HepG2 (cell line): ENCODE results near the gene NEIL1. TPM values are rescaled to one million over a fixed set of nuclear protein-coding genes. Genes with fewer than 3 reads are reported as not detected.
A peak's percentile ranks its signal among the peaks of the same experiment; 100 is the strongest.

ENCODE experiments used
- ATAC-seq: fragments of 200-7000 bp; cut with Tn5 transposase; 3 replicates; pipeline ENCODE4 v1.9.1; 2020; ENCODE audit warnings: mild to moderate bottlenecking, moderate library complexity
- BruUV-seq: library from RNA; stranded (reverse); fragments of 400-500 nt; replicated peaks from 2 replicates; lab custom pipeline; 2021; lab: Mats Ljungman, UMichigan
- CTCF ChIA-PET: fragments of 300-600 bp; formaldehyde crosslinking; extraction: SDS; loops from one replicate; lab custom pipeline; 2021; ENCODE audit warnings: low total read pairs, inconsistent platforms, low intra/inter-chr PET ratio; lab: Yijun Ruan, JAX
- POLR2A ChIA-PET: fragments of 350-600 bp; sonication (Branson Sonifier 250); formaldehyde crosslinking; loops from one replicate; lab custom pipeline; 2020; ENCODE audit warnings: antibody characterized with exemption, inconsistent platforms; lab: Yijun Ruan, JAX
- DNase-seq: peaks from one replicate; pipeline ENCODE4 v3.0.0-alpha.2; 2015; ENCODE audit warnings: low spot score
- FAIRE-seq: peaks from 3 replicates; lab custom pipeline; 2011; peaks lifted over from hg19 to GRCh38; lab: Jason Lieb, UNC
- H2AFZ ChIP-seq: one replicate; pipeline ENCODE4 v1.6.1; 2011; ENCODE audit warnings: low read length, inconsistent platforms
- H3K27ac ChIP-seq: fragments of 300-600 bp; 3 replicates; pipeline ENCODE4 v1.8.0; 2011; ENCODE audit warnings: mixed run types, mild to moderate bottlenecking, mixed read lengths, low read length, inconsistent platforms; ENCODE audit not compliant: insufficient read depth; ENCODE audit errors: extremely low read length
- H3K27me3 ChIP-seq, 2 experiments: fragments of 200-600 bp in 1 of 2; 2 replicates in 1 of 2; 3 replicates in 1 of 2; pipeline versions ENCODE4 v1.6.0 to v1.8.0; 2011; ENCODE audit warnings: low read length in 2 of 2, mild to moderate bottlenecking in 2 of 2, moderate library complexity in 2 of 2, inconsistent platforms in 1 of 2; ENCODE audit not compliant: insufficient read depth in 2 of 2, control insufficient read depth in 1 of 2
- H3K36me3 ChIP-seq, 2 experiments: fragments of 200-600 bp in 1 of 2; replicated peaks in 1 of 2; 2 replicates in 1 of 2; 3 replicates in 1 of 2; pipeline versions ENCODE4 v1.5.1 to v1.8.0; 2011; ENCODE audit warnings: low read length in 2 of 2, inconsistent platforms in 1 of 2; ENCODE audit not compliant: insufficient read depth in 2 of 2, control insufficient read depth in 1 of 2
- H3K4me1 ChIP-seq: 2 replicates; pipeline ENCODE4 v1.5.1; 2012; ENCODE audit warnings: low read length, inconsistent platforms; ENCODE audit not compliant: insufficient read depth
- H3K4me2 ChIP-seq: 2 replicates; pipeline ENCODE4 v1.6.0; 2011; ENCODE audit warnings: low read depth, low read length, inconsistent platforms
- H3K4me3 ChIP-seq, 3 experiments: fragments of 200-600 bp in 1 of 3; sonication (generic), shearing (Covaris generic) in 1 of 3; replicated peaks in 1 of 3; 2 replicates each; pipeline ENCODE4 v1.5.1; 2011 to 2016; ENCODE audit warnings: low read length in 3 of 3, inconsistent platforms in 2 of 3, low read depth in 2 of 3, mild to moderate bottlenecking in 2 of 3, control low read depth in 1 of 3, mixed read lengths in 1 of 3; ENCODE audit not compliant: insufficient read depth in 1 of 3
- H3K79me2 ChIP-seq: one replicate; pipeline ENCODE4 v1.6.1; 2011; ENCODE audit warnings: low read length, inconsistent platforms; ENCODE audit not compliant: insufficient read depth
- H3K9ac ChIP-seq: 2 replicates; pipeline ENCODE4 v1.6.0; 2011; ENCODE audit warnings: mild to moderate bottlenecking, low read depth, low read length, inconsistent platforms; ENCODE audit not compliant: insufficient read depth
- H3K9me3 ChIP-seq: 2 replicates; pipeline ENCODE4 v1.5.1; 2012; ENCODE audit warnings: mild to moderate bottlenecking, low read length
- H4K20me1 ChIP-seq: 2 replicates; pipeline ENCODE4 v1.6.0; 2011; ENCODE audit warnings: inconsistent platforms, mild to moderate bottlenecking, low read length, moderate library complexity; ENCODE audit not compliant: insufficient read depth
- NFE2L1 ChIP-seq: sonication (generic); formaldehyde crosslinking; IDR thresholded peaks from 2 replicates; pipeline ENCODE4 v1.4.0; 2020; ENCODE audit warnings: missing genetic modification reagents, mild to moderate bottlenecking, borderline replicate concordance
- NFYB ChIP-seq: sonication (generic); formaldehyde crosslinking; IDR thresholded peaks from 2 replicates; pipeline ENCODE4 v1.4.0; 2020; ENCODE audit warnings: missing genetic modification reagents
- RXRB ChIP-seq: IDR thresholded peaks from 2 replicates; pipeline ENCODE4 v1.6.1; 2016; ENCODE audit warnings: borderline replicate concordance, missing genetic modification reagents, missing compliant biosample characterization
- SNRNP70 ChIP-seq: fragments of 200-400 bp; formaldehyde crosslinking; IDR thresholded peaks from 2 replicates; pipeline ENCODE4 v1.6.1; 2017; ENCODE audit warnings: mild to moderate bottlenecking, low read depth, low read length, moderate library complexity
- SRSF4 ChIP-seq: fragments of 200-400 bp; formaldehyde crosslinking; IDR thresholded peaks from one replicate; pipeline ENCODE4 v1.6.1; 2018; ENCODE audit warnings: mild to moderate bottlenecking, low read depth, low read length, moderate library complexity; ENCODE audit not compliant: poor library complexity, severe bottlenecking
- SSRP1 ChIP-seq: IDR thresholded peaks from 2 replicates; pipeline ENCODE4 v1.6.1; 2016; ENCODE audit warnings: control low read depth
- XBP1 ChIP-seq: sonication (generic); formaldehyde crosslinking; IDR thresholded peaks from 2 replicates; pipeline ENCODE4 v1.5.0; 2020; ENCODE audit warnings: missing genetic modification reagents
- ZBTB43 ChIP-seq: sonication (generic); formaldehyde crosslinking; conservative IDR thresholded peaks from 2 replicates; pipeline ENCODE4 v1.4.0; 2020; ENCODE audit warnings: missing genetic modification reagents
- ZFYVE20 ChIP-seq: sonication (generic); formaldehyde crosslinking; IDR thresholded peaks from 2 replicates; pipeline ENCODE4 v1.8.0; 2023; ENCODE audit warnings: low read depth, mild to moderate bottlenecking, moderate library complexity, missing genetic modification reagents, borderline replicate concordance
- ZNF609 ChIP-seq: sonication (generic); formaldehyde crosslinking; IDR thresholded peaks from 2 replicates; pipeline ENCODE4 v1.4.0; 2020; ENCODE audit warnings: mild to moderate bottlenecking, missing genetic modification reagents, borderline replicate concordance
- ZNF660 ChIP-seq: sonication (generic); formaldehyde crosslinking; IDR thresholded peaks from 2 replicates; pipeline ENCODE4 v1.5.1; 2020; ENCODE audit warnings: mild to moderate bottlenecking, low read depth, missing genetic modification reagents, borderline replicate concordance
- ZNF704 ChIP-seq: sonication (generic); formaldehyde crosslinking; IDR thresholded peaks from 2 replicates; pipeline ENCODE4 v1.8.1; 2023; ENCODE audit warnings: mild to moderate bottlenecking, inconsistent platforms, moderate library complexity, missing genetic modification reagents, borderline replicate concordance
- ZNF761 ChIP-seq: sonication (generic); formaldehyde crosslinking; conservative IDR thresholded peaks from 2 replicates; pipeline ENCODE4 v1.4.0; 2020; ENCODE audit warnings: mild to moderate bottlenecking, missing genetic modification reagents
- WGBS: methylation state at CpG from one replicate; pipeline ENCODE4 v1.1.6; 2017; ENCODE audit warnings: low lambda C conversion rate; 5-methylcytosine and 5-hydroxymethylcytosine counted together
- in situ Hi-C: cut with HindIII; loops from 2 replicates; pipeline ENCODE4 v1.10.0; 2017; ENCODE audit warnings: low pct_unique_long_range_greater_than_20kb; ENCODE audit not compliant: extremely low pct_ligation_motif_present
- intact Hi-C: fragments of 100-400 bp; cut with micrococcal nuclease; formaldehyde crosslinking; loops from one replicate; pipeline ENCODE4 v1.10.0; 2022; ENCODE audit not compliant: unreplicated experiment
- polyA plus RNA-seq, 8 experiments: library from polyadenylated mRNA; depleted of rRNA in 3 of 8; stranded (reverse) in 7 of 8; unstranded in 1 of 8; fragments of >200 nt; fragmentation: Illumina TruSeq in 4 of 8; extraction: Trizol in 4 of 8; gene quantifications; 2 replicates each; pipeline versions ENCODE4 v1.2.1 to v1.2.3, GENCODE V29; 2011 to 2016; ENCODE audit warnings: low read depth in 4 of 8, missing spikeins in 1 of 8, mixed read lengths in 1 of 8; ENCODE audit not compliant: insufficient read depth in 1 of 8
- total RNA-seq, 5 experiments: library from RNA; depleted of rRNA; stranded (reverse); fragments of >200 nt; fragmentation: Illumina TruSeq; extraction: Trizol; gene quantifications; 2 replicates each; pipeline ENCODE4 v1.2.3, GENCODE V29; 2016; ENCODE audit warnings: low read depth in 1 of 5

Gene NEIL1
- total and polyA plus RNA-seq, 2 of the 13 experiments (the other 11 are each of a cell fraction or from before 2014, with no cell fraction given), result 10.4 to 15.5 TPM

GRCh38 chr15:75367913-75368688 is 21.3 kb downstream of the NEIL1 start, which contains the start of gene MAN2C1 (continued):
- peak; percentile 49 for TF ChIP-seq ZNF609
- no peak for TF ChIP-seq SNRNP70
- no peak for TF ChIP-seq SSRP1

- no peaks in the 10 kb centered on the region for H3K27me3 ChIP-seq
- POLR2A ChIA-PET, result interaction anchor here (0.6 to 4.7 kb wide), 30 partner anchors 8 to 591 kb away, joined by 3 to 185 read pairs (median 6); partner anchors contain the start of genes COMMD4, IMP3, NEIL1 and PPCDC
- in situ Hi-C loops, result loop anchor here (5.0 to 10.0 kb wide), 2 partner anchors 84 to 276 kb away; partner anchors contain the start of genes IMP3, SIN3A and SNX33
- 2% methylated on average over 20 of the region's 23 CpGs for WGBS
- 0 out of 2 replicates have a peak, but pooled peaks cover 4% of the 10 kb centered on the region for H4K20me1 ChIP-seq
- H3K27ac ChIP-seq, result peak overlapping the region; percentile 98
- H3K79me2 ChIP-seq, result peaks cover 5% of the 10 kb centered on the region
- TSS peak; percentile 87 for BruUV-seq
- no peaks in the 10 kb centered on the region for H3K9me3 ChIP-seq
- H3K4me3 ChIP-seq, result peak overlapping the region; percentile 80 to 92 (median 91)
- peaks cover 39% of the 10 kb centered on the region for H3K4me1 ChIP-seq
- CTCF ChIA-PET, result no interaction called here
- intact Hi-C loops, result loop anchor here (5.0 to 10.0 kb wide), 2 partner anchors 84 to 316 kb away; partner anchors contain the start of gene SIN3A
- DNase-seq (peak; percentile 87), ATAC-seq (peak; percentile 28), FAIRE-seq (peak; percentile 70)
- H3K4me2 ChIP-seq, result peak overlapping the region; percentile 98
- peak overlapping the region; percentile 99 for H3K9ac ChIP-seq
- peaks cover 15 to 50% of the 10 kb centered on the region in 2 experiments for H3K36me3 ChIP-seq
- H2AFZ ChIP-seq, result peak overlapping the region; percentile 31
- TF ChIP-seq ZNF660 (CRISPR knock-in tag) (no peak), ZFYVE20 (no peak), ZBTB43 (CRISPR knock-in tag) (0 out of 2 replicates have a peak, but pooled peaks have one; percentile 11), XBP1 (CRISPR knock-in tag) (no peak), ZNF704 (CRISPR knock-in tag) (no peak), RXRB (CRISPR knock-in tag) (no peak), SRSF4 (no peak), ZNF761 (CRISPR knock-in tag) (no peak), NFE2L1 (CRISPR knock-in tag) (no peak), NFYB (no peak)
Observed at GRCh38 chr15:75368689-75369239, 21.9 kb downstream of the NEIL1 start.
